HL-60 (cell line): ENCODE data around the gene MASP2.
A peak's percentile ranks its signal among the peaks of the same experiment; 100 is the strongest.

Experiments
- DNase-seq, 2 experiments: peaks; one replicate each; pipeline ENCODE4 v3.0.0-alpha.2; 2010 to 2020; ENCODE audit warnings: low read depth in 1 of 2, low spot score in 1 of 2
- H3K27ac ChIP-seq: fragments of 250-450 bp; sonication (Bioruptor Pico); replicated peaks from 2 replicates; pipeline ENCODE4 v1.5.1; 2020; ENCODE audit warnings: mild to moderate bottlenecking, moderate library complexity
- H3K27me3 ChIP-seq: fragments of 250-450 bp; sonication (Bioruptor Pico); 2 replicates; pipeline ENCODE4 v1.5.1; 2021; ENCODE audit warnings: mild to moderate bottlenecking, moderate library complexity; ENCODE audit not compliant: insufficient read depth, poor library complexity, severe bottlenecking
- H3K4me3 ChIP-seq: replicated peaks from 2 replicates; pipeline ENCODE4 v1.5.1; 2011; ENCODE audit warnings: mild to moderate bottlenecking, control low read depth, low read length; ENCODE audit not compliant: insufficient read depth
- GABPA ChIP-seq: IDR thresholded peaks from 2 replicates; pipeline ENCODE4 v1.6.1; 2012; ENCODE audit warnings: low read depth
- POLR2AphosphoS5 ChIP-seq: IDR thresholded peaks from 2 replicates; pipeline ENCODE4 v1.6.1; 2012; ENCODE audit warnings: low read depth
- REST ChIP-seq: IDR thresholded peaks from 2 replicates; pipeline ENCODE4 v1.6.1; 2012; ENCODE audit warnings: low read depth; ENCODE audit not compliant: insufficient replicate concordance
- SPI1 ChIP-seq: IDR thresholded peaks from 2 replicates; pipeline ENCODE4 v1.6.1; 2012; ENCODE audit warnings: low read depth, mild to moderate bottlenecking, borderline replicate concordance
- TF ChIP-seq, protein P1 (sequence below): IDR thresholded peaks from one replicate; pipeline ENCODE4 v1.5.1; 2011; ENCODE audit warnings: low read length, control low read depth, inconsistent platforms; ENCODE audit not compliant: insufficient read depth

Gene MASP2

DNA sequence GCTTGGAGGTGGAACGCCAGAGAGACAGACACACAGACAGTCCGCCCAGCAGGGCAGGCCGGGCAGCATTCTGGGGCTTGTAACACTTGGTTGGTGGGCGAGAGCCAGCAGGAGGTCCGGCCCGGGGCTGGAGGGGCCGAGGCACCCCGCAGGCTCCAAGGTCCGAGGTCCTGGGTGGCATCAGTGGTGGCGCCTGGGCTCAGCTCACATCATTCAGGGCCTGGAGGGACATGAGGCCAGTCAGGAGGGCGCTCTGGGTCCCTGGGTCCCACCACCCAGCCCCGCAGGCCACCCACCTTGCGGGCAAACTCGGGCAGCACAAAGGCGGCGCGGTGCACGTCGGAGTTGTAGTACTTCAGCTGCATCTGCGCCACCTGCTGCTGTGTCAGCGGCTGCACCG is 7.6 kb upstream of the MASP2 start:
- no peak overlapping the region for H3K27ac ChIP-seq
- TF ChIP-seq, protein P1, sequence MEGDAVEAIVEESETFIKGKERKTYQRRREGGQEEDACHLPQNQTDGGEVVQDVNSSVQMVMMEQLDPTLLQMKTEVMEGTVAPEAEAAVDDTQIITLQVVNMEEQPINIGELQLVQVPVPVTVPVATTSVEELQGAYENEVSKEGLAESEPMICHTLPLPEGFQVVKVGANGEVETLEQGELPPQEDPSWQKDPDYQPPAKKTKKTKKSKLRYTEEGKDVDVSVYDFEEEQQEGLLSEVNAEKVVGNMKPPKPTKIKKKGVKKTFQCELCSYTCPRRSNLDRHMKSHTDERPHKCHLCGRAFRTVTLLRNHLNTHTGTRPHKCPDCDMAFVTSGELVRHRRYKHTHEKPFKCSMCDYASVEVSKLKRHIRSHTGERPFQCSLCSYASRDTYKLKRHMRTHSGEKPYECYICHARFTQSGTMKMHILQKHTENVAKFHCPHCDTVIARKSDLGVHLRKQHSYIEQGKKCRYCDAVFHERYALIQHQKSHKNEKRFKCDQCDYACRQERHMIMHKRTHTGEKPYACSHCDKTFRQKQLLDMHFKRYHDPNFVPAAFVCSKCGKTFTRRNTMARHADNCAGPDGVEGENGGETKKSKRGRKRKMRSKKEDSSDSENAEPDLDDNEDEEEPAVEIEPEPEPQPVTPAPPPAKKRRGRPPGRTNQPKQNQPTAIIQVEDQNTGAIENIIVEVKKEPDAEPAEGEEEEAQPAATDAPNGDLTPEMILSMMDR, result no peak
- no peak for TF ChIP-seq REST
- H3K4me3 ChIP-seq, result no peak overlapping the region
- H3K27me3 ChIP-seq, result no peaks in the 10 kb centered on the region
- DNase-seq, result peak in 1 of 2 experiments; percentile 28

- no peak for TF ChIP-seq GABPA
- TF ChIP-seq, protein P1, result no peak
- no peak for TF ChIP-seq SPI1
- TF ChIP-seq REST, result no peak
- no peak; the same call in 1 of the 2 replicates for TF ChIP-seq POLR2AphosphoS5
- Histone ChIP-seq H3K27me3 (no peaks in the 10 kb centered on the region), H3K27ac (no peak overlapping the region), H3K4me3 (no peak overlapping the region)
- no peak for DNase-seq
Observed at GRCh38 chr1:11054181-11054580, 7.1 kb upstream of the MASP2 start.

- Histone ChIP-seq H3K27me3 (no peaks in the 10 kb centered on the region), H3K27ac (no peak overlapping the region), H3K4me3 (no peak overlapping the region)
- TF ChIP-seq POLR2AphosphoS5, result peak; percentile 13; the same call in 1 of the 2 replicates
- TF ChIP-seq REST, result peak; percentile 95
- TF ChIP-seq SPI1, result no peak
- TF ChIP-seq, protein P1, result no peak
- no peak for TF ChIP-seq GABPA
- peak; percentile 34 to 50 for DNase-seq
Observed at GRCh38 chr1:11053758-11054137, 6.7 kb upstream of the MASP2 start.
